B cell (primary cell): ENCODE measurements around the gene KLC4.

Experiments
- EZH2 ChIP-seq: IDR thresholded peaks from 2 replicates; pipeline ENCODE4 v1.6.1; 2012; ENCODE audit warnings: borderline replicate concordance, low read depth, mild to moderate bottlenecking, moderate library complexity, low read length; ENCODE audit not compliant: insufficient read depth, poor library complexity, severe bottlenecking
- TF ChIP-seq, protein P1 (sequence below): fragments of 200-600 bp; IDR thresholded peaks from one replicate; pipeline ENCODE4 v1.8.0; 2022; ENCODE audit warnings: antibody characterized with exemption, mild to moderate bottlenecking

DNA sequence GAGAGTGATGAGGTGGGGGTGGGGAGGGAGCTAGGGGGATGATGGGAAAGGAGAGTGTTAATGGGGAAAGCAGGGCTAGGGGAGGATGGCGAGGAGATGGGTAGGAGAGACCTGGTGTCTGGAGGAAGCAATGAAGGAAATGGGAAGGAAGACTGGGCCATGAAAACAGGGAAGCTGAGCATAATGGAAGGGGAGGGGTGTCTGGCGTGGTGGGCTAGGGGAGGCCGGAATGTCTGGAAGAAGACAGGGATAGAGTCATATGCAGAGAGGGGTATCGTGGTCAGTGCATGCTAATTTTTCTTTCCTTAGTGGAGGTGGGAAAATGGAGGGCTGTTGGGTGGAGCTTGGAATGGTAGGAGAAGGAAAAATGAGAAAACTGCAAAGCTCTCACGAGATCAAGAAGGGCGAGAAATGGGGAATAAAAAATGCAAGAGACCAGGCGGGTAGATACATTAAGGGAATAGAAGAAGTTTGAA lies 45.0 kb upstream of the KLC4 start:
- TF ChIP-seq, protein P1, sequence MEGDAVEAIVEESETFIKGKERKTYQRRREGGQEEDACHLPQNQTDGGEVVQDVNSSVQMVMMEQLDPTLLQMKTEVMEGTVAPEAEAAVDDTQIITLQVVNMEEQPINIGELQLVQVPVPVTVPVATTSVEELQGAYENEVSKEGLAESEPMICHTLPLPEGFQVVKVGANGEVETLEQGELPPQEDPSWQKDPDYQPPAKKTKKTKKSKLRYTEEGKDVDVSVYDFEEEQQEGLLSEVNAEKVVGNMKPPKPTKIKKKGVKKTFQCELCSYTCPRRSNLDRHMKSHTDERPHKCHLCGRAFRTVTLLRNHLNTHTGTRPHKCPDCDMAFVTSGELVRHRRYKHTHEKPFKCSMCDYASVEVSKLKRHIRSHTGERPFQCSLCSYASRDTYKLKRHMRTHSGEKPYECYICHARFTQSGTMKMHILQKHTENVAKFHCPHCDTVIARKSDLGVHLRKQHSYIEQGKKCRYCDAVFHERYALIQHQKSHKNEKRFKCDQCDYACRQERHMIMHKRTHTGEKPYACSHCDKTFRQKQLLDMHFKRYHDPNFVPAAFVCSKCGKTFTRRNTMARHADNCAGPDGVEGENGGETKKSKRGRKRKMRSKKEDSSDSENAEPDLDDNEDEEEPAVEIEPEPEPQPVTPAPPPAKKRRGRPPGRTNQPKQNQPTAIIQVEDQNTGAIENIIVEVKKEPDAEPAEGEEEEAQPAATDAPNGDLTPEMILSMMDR: no peak
- TF ChIP-seq EZH2: no peak
